ENCODE data around the gene CLPSL2. TPM values are rescaled to one million over a fixed set of nuclear protein-coding genes. Genes with fewer than 3 reads are reported as not detected.

CLPSL2 gene
- total RNA-seq, 1 experiment from 2014 or later = 3.4 TPM

- no peak for TF ChIP-seq ZNF317 (CRISPR knock-in tag; IDR thresholded peaks at IDR 0.05; ENCODE audit: borderline replicate concordance, low read depth)
Measured at GRCh38 chr6:35746516-35746915, 29.9 kb upstream of the CLPSL2 start (continued).

- H3K4me3 Mint-ChIP-seq = no peak overlapping the region
- POLR2A ChIA-PET = no interaction called here
- 0 out of 2 replicates have a peak, but pooled peaks cover 3% of the 10 kb centered on the region for H3K36me3 Mint-ChIP-seq
Measured at GRCh38 chr6:35747877-35748276, 28.5 kb upstream of the CLPSL2 start.

DNA sequence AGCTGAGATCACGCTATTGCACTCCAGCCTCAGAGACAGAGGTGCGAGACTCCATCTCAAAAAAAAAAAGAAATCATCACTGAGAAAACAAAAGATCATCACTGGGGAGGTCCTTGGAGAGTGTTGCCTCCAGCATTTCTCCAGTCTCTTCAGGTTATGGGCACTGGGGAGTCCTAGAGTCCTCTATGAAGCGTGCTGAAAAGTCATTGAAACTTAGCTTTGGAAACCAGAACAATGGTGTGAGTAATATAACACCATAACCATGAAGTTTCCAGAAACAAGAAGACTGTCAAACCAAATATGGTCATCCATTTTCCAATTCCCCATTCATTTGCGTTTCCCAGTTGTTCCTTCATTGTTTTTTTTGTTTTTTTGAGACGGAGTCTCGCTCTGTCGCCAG, 25.8 kb upstream of the CLPSL2 start:
- Mint-ChIP-seq H3K27ac (no peak overlapping the region), H3K27me3 (ENCODE audit: low read depth) (no peaks in the 10 kb centered on the region; the same call in 1 of the 2 replicates), H3K9me3 (peaks cover 9% of the 10 kb centered on the region), H3K4me3 (no peak overlapping the region), H3K4me1 (peaks cover 17% of the 10 kb centered on the region), H3K36me3 (0 out of 2 replicates have a peak, but pooled peaks cover 3% of the 10 kb centered on the region)
- ATAC-seq (no peak), DNase-seq (ENCODE audit: low spot score) (no peak)
- ChIA-PET POLR2A (no interaction called here), CTCF (interaction anchor here (0.7 to 1.8 kb wide), 3 partner anchors 11 to 14 kb away, joined by 4 read pairs; no protein-coding TSS in a partner anchor)
- TF ChIP-seq ZNF396 (CRISPR knock-in tag; IDR thresholded peaks at IDR 0.05; ENCODE audit: borderline replicate concordance) (no peak), HMGXB4 (CRISPR knock-in tag; IDR thresholded peaks at IDR 0.05) (no peak), CREM (CRISPR knock-in tag; IDR thresholded peaks at IDR 0.05) (no peak), NFATC4 (CRISPR knock-in tag; IDR thresholded peaks at IDR 0.05) (no peak), HMGA2 (CRISPR knock-in tag; IDR thresholded peaks at IDR 0.05) (no peak), CREB1 (CRISPR knock-in tag; IDR thresholded peaks at IDR 0.05) (no peak), ELF4 (CRISPR knock-in tag; IDR thresholded peaks at IDR 0.05; ENCODE audit: low read depth) (no peak), ETV6 (CRISPR knock-in tag; IDR thresholded peaks at IDR 0.05) (no peak)
- TF ChIP-seq, protein P1, sequence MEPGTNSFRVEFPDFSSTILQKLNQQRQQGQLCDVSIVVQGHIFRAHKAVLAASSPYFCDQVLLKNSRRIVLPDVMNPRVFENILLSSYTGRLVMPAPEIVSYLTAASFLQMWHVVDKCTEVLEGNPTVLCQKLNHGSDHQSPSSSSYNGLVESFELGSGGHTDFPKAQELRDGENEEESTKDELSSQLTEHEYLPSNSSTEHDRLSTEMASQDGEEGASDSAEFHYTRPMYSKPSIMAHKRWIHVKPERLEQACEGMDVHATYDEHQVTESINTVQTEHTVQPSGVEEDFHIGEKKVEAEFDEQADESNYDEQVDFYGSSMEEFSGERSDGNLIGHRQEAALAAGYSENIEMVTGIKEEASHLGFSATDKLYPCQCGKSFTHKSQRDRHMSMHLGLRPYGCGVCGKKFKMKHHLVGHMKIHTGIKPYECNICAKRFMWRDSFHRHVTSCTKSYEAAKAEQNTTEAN (CRISPR knock-in tag; IDR thresholded peaks at IDR 0.05) = no peak
- TF ChIP-seq, protein P2, sequence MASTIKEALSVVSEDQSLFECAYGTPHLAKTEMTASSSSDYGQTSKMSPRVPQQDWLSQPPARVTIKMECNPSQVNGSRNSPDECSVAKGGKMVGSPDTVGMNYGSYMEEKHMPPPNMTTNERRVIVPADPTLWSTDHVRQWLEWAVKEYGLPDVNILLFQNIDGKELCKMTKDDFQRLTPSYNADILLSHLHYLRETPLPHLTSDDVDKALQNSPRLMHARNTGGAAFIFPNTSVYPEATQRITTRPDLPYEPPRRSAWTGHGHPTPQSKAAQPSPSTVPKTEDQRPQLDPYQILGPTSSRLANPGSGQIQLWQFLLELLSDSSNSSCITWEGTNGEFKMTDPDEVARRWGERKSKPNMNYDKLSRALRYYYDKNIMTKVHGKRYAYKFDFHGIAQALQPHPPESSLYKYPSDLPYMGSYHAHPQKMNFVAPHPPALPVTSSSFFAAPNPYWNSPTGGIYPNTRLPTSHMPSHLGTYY (CRISPR knock-in tag; IDR thresholded peaks at IDR 0.05) = no peak

More at GRCh38 chr6:35747877-35748276, 28.5 kb upstream of the CLPSL2 start:
- CTCF ChIA-PET = no interaction called here
- peaks cover 5% of the 10 kb centered on the region for H3K4me1 Mint-ChIP-seq
- ATAC-seq (no peak), DNase-seq (ENCODE audit: low spot score) (no peak)
- peaks cover 9% of the 10 kb centered on the region for H3K9me3 Mint-ChIP-seq
- no peaks in the 10 kb centered on the region; the same call in 1 of the 2 replicates for H3K27me3 Mint-ChIP-seq (ENCODE audit: low read depth)
- TF ChIP-seq RELA (CRISPR knock-in tag; IDR thresholded peaks at IDR 0.05; ENCODE audit: borderline replicate concordance) = no peak
- TF ChIP-seq EMX1 (CRISPR knock-in tag; IDR thresholded peaks at IDR 0.05) = no peak
- TF ChIP-seq NFE2L1 (CRISPR knock-in tag; IDR thresholded peaks at IDR 0.05) = no peak
- no peak for TF ChIP-seq ZBTB21 (CRISPR knock-in tag; IDR thresholded peaks at IDR 0.05; ENCODE audit: borderline replicate concordance)
- TF ChIP-seq, protein P3, sequence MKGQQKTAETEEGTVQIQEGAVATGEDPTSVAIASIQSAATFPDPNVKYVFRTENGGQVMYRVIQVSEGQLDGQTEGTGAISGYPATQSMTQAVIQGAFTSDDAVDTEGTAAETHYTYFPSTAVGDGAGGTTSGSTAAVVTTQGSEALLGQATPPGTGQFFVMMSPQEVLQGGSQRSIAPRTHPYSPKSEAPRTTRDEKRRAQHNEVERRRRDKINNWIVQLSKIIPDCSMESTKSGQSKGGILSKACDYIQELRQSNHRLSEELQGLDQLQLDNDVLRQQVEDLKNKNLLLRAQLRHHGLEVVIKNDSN (CRISPR knock-in tag; IDR thresholded peaks at IDR 0.05) = no peak
- TF ChIP-seq, protein P4, sequence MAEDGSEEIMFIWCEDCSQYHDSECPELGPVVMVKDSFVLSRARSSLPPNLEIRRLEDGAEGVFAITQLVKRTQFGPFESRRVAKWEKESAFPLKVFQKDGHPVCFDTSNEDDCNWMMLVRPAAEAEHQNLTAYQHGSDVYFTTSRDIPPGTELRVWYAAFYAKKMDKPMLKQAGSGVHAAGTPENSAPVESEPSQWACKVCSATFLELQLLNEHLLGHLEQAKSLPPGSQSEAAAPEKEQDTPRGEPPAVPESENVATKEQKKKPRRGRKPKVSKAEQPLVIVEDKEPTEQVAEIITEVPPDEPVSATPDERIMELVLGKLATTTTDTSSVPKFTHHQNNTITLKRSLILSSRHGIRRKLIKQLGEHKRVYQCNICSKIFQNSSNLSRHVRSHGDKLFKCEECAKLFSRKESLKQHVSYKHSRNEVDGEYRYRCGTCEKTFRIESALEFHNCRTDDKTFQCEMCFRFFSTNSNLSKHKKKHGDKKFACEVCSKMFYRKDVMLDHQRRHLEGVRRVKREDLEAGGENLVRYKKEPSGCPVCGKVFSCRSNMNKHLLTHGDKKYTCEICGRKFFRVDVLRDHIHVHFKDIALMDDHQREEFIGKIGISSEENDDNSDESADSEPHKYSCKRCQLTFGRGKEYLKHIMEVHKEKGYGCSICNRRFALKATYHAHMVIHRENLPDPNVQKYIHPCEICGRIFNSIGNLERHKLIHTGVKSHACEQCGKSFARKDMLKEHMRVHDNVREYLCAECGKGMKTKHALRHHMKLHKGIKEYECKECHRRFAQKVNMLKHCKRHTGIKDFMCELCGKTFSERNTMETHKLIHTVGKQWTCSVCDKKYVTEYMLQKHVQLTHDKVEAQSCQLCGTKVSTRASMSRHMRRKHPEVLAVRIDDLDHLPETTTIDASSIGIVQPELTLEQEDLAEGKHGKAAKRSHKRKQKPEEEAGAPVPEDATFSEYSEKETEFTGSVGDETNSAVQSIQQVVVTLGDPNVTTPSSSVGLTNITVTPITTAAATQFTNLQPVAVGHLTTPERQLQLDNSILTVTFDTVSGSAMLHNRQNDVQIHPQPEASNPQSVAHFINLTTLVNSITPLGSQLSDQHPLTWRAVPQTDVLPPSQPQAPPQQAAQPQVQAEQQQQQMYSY (CRISPR knock-in tag; IDR thresholded peaks at IDR 0.05) = no peak
- TF ChIP-seq, protein P5, sequence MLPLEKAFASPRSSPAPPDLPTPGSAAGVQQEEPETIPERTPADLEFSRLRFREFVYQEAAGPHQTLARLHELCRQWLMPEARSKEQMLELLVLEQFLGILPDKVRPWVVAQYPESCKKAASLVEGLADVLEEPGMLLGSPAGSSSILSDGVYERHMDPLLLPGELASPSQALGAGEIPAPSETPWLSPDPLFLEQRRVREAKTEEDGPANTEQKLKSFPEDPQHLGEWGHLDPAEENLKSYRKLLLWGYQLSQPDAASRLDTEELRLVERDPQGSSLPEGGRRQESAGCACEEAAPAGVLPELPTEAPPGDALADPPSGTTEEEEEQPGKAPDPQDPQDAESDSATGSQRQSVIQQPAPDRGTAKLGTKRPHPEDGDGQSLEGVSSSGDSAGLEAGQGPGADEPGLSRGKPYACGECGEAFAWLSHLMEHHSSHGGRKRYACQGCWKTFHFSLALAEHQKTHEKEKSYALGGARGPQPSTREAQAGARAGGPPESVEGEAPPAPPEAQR (CRISPR knock-in tag; IDR thresholded peaks at IDR 0.05) = no peak
- no peak for TF ChIP-seq ZNF121 (CRISPR knock-in tag; IDR thresholded peaks at IDR 0.05)
- TF ChIP-seq RORB (CRISPR knock-in tag; IDR thresholded peaks at IDR 0.05) = no peak
- TF ChIP-seq NFATC4 (CRISPR knock-in tag; IDR thresholded peaks at IDR 0.05) = no peak
- no peak overlapping the region for H3K27ac Mint-ChIP-seq
